HUDEP-2 (cell line): ENCODE data around the gene CDC42BPA.
"Not testable (repeated sequence)": the region's sequence is repeated elsewhere in the genome, so short reads cannot be mapped to it uniquely, and the experiment has no call there.

ENCODE experiments used
- DNase-seq, 76 experiments: peaks; one replicate each; lab custom pipeline; 2025; ENCODE audit not compliant: unreplicated experiment in 76 of 76; lab: John Stamatoyannopoulos, UW

Gene CDC42BPA, protein sequence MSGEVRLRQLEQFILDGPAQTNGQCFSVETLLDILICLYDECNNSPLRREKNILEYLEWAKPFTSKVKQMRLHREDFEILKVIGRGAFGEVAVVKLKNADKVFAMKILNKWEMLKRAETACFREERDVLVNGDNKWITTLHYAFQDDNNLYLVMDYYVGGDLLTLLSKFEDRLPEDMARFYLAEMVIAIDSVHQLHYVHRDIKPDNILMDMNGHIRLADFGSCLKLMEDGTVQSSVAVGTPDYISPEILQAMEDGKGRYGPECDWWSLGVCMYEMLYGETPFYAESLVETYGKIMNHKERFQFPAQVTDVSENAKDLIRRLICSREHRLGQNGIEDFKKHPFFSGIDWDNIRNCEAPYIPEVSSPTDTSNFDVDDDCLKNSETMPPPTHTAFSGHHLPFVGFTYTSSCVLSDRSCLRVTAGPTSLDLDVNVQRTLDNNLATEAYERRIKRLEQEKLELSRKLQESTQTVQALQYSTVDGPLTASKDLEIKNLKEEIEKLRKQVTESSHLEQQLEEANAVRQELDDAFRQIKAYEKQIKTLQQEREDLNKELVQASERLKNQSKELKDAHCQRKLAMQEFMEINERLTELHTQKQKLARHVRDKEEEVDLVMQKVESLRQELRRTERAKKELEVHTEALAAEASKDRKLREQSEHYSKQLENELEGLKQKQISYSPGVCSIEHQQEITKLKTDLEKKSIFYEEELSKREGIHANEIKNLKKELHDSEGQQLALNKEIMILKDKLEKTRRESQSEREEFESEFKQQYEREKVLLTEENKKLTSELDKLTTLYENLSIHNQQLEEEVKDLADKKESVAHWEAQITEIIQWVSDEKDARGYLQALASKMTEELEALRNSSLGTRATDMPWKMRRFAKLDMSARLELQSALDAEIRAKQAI (N-terminal part only)

DNA sequence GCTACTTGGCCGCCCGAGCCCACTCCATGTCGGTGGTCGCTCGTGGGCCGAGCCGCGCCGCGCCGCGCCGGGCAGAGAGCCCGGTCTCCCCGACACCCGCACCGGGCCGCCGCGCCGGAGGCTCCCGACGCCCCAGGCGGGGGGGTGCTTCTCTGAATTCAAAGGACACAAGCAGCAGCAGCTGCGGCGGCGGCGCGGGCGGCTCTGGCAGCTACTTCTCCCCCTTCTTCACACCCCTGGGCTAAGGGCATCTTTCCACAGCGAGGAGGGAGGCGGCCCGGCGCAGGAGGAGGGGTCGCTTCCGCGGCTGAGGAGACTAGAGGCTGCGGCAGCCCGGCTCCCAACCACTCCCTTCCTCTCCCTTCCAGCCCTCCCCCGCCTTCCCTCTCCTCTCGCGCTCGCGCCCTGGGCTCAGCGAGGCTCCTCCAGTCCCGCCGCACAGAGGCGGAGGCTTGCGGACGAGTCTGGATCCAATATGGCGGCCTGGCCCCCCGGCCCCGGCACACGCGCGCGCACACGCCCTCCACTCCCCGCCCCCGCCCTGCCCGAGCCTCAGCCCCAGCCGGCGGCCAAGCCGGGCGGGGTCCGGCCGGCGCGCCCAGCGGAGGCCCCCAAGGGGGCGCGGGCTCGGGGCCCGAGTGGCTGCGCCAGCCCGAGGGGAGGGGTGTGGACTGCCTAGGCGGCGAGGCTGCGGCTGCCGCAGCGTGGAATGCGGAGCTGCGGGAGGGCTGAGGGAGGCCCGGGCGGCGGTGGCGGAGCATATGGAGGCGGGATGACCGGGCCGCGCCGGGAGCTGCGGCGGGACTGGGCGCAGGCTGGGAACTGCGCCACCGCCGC is at the start of gene CDC42BPA:
Gene CDC42BPA (minus strand): TSS at position 477 of the 837 bp plus-strand sequence. CDS start 1,310 bp downstream, outside the sequence.
- DNase-seq, result peak in 72 of 76 experiments; percentile 22 to 82 (median 67)

DNA sequence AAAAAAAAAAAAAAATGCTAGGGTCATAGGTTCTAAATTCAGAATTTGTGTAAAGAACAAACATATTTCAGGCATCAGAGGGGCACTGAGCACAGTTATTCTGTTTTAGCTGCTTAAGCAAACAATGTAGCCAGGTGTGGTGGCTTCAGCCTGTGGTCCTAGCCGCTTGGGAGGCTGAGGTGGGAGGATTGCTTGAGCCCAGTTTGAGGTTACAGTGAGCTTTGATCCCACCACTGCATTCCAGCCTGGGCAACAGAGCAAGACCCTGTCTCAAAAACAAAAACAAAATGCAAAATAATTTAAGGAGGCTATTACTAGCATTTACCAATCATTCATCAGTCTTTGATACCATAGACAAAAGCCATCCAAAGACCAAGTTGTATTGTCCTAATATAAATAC is 49.7 kb upstream of the CDC42BPA start:
- no peak for DNase-seq

DNA sequence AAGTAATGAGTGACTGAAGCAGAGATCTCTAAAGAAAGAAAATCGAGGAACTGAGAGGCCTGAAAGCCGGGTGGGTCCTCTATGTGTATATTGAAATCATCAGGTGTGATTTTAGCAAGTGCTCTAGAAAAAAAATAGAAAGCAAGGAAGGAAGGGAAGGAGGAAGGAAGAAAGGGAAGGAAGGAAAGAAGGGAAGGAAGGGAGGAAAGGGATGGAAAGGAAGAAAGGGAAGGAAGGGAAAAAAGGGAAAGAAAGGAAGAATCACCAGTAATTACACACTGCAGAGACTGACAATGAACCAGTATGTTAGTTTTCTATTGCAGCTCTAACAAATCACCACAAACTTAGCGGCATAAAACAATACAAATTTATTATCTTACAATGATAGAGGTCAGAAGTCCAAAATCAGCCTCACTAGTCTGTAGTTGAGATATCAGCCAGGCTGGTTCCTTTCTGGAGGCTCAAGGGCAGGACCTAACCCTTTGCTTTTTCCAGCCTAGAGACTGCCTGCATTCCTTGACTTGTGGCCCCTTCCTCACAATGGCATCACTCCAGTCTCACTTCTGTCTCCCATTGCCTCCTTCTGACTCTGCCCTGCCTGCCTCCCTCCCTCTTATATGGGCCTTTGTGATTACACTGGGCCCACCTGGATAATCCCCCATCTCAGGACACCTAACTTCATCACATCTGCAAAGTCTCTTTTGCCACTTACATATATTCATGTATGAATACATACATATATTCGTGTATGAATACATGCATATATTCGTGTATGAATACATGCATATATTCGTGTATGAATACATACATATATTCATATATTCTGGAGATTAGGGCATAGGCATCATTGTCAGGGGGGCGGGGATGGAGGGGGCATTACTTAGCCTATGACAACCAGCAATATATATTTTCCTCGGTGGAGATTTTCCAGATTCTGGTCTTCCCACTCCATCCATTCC is 47.5 kb upstream of the CDC42BPA start:
- no peak for DNase-seq

DNA sequence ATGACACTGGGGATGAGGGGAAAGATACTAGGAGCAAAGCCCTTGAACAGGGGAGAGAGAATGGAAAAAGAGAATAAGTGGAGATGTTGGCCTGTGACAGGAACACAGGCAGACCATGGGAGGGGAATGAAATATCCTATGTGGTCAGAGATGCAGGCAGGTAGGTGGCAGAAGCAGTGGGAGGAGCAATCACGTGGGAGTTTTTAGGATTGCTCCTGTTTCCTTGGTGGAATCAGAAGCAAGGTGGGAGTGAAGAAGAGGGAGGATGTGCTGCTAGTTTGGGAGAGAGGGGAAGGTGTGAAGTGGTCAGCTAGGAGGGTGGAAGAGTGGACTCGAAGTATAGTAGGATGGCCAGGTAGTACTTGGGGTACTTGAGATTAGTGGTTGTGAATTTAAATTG is 46.4 kb upstream of the CDC42BPA start:
- DNase-seq, result no peak

DNA sequence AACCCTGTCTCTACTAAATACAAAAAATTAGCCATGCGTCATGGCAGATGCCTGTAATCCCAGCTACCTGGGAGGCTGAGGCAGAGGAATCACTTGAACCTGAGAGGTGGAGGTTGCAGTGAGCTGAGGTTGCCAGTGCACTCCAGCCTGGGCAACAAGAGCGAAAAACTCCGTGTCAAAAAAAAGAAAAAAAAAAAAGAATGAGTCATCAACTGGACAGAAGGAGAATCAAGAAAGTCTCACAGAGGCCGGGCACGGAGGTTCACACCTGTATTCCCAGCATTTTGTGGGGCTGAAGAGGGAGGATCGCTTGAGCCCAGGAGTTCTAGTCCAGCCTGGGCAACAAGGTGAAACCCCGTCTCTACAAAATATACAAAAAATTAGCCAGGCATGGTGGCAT is 45.5 kb upstream of the CDC42BPA start:
- DNase-seq, result no peak

DNA sequence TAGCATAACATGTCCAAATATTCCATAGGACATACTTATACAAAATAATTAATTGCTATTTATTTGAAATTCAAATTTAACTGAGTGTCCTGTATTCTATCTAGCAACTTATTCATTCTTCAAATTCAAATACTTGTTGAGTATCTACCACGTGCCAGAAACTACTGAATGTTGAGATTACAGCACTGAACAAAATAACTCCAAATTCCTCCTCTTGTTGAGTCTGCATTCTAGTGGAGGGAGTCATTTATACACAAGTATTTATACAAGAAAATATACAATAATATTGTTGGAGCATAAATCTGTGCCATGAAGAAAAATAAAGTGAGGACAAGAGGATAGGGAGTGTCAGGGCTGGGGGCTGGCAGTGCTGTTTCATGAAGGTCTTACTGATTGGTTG is 43.7 kb upstream of the CDC42BPA start:
- DNase-seq, result no peak

DNA sequence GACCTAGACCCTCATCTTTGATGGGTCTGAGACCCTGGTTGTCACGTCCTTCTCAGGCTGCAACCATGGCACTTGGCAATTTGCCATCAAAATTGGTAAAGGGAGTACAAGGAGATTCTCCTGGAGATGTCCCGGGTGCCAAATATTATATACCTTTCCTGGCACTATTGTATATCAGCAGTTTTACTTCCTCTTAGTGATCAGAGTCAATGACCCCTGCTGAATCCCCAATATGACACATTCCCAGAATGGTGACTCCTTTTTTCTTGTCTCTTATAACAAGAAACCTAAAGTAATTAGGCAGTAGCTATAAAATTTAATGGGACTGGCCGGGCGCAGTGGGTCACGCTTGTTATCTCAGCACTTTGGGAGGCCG is 39.6 kb upstream of the CDC42BPA start:
- DNase-seq, result peak in 1 of 76 experiments; percentile 5

DNA sequence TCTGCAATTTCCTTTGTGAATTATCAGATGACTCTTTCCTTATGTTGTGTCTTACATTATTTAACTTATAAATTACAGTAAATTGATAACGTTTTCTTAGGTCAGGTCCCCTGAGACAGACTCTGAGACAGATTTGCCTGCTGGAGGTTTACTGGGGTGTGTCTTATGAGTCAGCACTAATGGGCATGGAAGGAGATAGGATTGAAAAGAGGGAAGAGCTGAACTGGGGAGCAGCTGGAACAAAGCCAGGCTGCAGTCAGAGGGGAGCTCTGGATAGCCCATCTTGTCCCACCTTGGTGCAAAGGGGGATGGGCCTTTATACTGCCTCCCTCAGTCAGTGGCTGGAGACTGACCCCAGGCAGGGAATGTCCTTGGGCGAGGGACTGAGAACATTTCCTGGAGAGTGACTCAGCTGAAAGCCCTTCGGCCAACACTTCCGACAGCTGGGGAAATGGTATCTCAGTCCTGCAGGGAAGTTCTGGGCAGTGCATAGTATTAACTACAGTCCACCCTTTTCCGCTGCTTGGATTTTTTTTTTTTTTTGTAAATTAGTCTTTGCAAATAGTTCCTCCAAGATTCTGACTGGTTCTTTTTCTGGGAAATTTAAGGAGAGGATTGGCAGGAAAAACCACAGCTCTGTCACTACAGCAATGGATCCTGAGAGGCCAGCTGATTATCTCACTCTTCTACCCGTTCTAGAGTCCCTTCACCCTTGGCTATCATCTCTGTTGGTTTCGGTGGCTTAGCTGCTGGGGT is 39.1 kb upstream of the CDC42BPA start:
- DNase-seq, result peak in 7 of 76 experiments; percentile 14 to 59 (median 17)

DNA sequence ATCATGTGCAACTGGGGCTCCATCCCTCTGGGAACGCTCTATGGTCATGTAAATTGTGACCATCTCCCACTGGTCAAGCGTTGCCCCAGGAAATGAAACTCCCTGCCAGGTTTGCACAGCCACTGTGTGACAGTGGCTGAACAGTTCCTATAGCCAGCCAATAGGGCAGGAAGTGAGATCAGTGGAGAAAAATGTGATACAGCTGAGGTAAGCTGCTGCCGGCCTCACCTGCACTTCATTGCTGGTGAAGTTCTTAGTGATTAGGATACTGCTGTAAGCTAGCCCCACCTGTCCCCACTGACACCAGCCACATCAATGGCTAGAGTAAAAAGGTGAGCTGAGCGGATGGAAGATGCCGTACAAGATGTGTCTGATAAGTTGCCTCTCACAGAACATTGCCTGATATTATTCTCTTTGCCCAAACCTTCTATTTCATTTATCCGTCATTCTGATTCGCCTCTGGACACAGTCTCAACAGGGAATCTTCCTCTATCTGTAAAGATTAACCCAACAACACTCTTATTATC is 38.4 kb upstream of the CDC42BPA start:
- no peak for DNase-seq

DNA sequence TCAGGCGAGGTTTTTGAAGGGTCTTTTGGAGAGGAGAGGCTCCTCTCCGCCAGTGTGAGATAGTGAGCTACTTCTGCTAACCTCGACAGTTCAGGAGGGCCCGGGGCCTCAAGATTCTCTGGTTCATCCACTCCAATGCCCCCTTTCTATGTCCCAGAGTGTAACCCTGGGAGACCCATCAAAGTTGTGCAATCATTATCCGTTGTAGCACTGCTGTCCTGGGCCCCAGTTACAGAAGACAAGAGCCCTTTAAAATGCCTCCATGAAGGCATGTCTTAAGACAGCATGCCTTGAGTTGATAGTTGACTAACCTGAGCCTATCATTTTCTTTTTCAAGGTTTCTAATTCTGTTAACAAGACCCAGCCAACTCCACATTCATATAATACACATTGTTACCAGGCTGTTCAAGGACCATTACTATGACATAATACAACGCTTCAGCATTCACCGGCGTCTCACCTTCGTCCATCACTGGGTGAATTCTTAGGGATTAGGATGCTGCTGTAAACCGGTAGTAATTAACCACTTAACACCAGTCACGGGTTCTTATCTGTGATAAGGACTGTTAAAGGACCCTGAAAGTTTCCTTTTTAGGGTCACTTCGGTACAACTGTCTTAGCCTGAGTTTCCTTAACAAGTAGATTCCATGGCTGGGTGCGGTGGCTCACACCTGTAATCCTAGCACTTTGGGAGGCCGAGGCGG is 37.4 kb upstream of the CDC42BPA start:
- no peak for DNase-seq

DNA sequence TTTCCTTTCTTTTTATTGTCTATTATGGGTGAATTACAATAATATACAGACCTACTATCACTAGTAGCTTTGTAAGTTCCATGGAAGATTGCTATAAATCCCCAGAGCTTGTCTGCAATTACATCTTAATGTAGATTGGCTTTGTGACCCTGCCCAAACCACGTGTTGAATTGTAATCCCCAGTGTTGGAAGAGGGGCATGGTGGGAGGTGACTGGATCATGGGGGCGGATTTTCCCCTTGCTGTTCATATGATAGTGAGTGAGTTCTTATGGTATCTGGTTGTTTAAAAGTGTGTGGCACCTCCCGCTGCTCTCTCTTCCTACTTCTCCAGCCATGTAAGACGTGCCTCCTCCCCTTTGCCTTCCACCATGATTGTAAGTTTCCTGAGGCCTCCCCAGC is 34.9 kb upstream of the CDC42BPA start:
- no peak for DNase-seq

DNA sequence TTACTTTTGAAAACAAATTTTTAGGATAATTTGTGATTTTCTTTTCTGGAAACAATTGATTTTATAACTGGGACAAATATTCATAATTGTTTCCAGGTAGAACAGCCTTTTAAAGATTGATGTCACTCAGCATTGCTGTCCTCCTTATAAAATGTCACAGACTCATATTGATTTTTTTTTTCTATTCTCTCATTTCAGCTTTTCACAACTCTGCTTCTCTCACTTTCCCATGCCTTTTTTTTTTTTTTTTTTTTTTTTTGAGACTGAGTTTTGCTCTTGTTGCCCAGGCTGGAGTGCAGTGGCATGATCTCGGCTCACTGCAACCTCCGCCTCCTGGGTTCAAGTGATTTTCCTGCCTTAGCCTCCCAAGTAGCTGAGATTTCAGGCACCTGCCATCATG is 33.9 kb upstream of the CDC42BPA start:
- DNase-seq, result not testable (repeated sequence)

DNA sequence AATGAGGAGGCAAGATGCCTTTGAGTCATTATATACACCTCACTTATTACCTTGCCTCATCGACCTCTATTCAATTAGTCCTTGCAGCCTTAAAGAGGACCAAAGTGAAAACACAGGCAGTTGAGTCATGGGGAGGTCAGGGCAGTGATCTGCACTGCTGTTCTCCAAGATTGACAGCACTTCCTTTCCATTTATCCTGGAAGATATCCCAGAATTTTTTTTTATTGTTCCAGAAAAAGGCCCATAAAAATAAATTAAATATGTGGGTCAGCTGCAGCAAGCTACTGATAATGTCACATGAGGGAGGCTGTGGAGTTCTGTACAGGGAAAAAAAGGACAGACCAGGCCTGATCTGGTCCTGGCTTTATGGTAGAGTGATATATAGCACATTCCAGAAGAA is 33.2 kb upstream of the CDC42BPA start:
- no peak for DNase-seq

DNA sequence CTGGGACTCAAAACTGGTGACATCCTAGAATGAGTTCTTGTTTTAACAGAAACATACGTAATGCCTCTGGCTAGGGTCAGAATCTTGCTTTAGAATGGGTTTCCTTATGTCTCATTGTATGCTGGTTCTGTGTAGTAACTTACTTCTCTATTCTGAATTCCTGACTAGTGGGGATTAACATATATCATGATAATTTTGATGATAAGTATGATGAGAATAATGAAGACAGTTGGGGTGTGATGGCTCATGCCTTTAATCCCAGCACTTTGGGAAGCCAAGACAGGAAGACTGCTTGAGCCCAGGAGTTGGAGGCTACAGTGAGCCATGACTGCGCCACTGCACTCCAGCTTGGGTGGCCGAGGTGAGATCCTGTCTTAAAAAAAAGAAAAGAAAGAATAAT is 31.7 kb upstream of the CDC42BPA start:
- no peak for DNase-seq

DNA sequence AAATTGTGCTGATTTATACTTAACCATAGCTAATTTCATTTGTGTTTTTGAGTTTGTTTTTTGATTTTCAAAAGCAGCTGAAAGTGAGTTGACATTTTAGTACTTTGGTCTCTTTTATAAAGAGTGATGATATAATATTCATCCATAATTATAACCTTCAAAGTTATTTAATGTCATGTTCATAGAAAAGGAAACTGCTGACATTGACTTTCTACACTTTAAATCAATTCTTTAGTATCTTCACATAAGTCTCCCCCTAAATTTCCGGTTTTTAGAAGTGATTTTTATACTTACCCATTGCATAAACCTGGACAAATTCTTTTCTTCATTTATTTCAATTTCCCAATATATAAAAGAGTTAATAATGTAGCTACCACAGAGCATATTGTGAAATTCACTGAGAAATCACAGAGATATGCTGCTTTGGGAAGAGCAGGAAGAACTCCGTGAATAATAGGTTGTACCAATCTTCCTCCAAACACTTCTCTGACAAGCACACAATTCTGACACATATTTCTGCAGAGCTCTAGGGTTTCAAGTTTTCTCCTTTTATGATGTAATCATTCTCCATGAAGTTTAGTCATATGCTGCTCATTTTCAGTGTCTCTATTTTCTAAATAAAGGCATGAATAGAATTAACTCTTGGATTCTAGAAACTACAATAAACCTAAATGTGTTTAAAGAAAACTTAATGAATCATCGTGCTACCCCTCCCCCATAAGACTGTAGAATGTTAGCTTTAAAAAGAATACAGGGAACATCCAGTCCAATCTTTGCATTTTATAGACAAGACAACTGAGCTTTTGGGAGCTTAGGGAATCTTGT is 25.6 kb upstream of the CDC42BPA start:
- DNase-seq, result no peak

DNA sequence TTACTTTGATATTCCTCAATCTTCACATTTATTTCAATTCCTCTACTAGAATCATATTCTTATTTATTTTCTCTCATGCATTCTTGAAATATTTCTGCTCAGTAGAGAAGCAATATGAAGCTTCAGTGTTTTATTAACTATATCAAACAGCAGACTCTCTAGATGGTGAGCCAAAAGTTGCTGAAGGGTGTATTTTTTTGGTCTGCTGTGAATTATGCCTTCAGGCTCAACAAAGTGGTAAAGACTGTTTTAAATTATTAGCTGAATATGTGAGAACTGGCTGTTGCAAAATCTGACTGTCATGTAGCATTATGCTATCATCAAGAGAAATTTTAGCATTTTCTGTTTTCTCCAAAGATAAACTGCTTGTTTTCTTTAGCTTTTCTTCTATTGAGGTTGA is 24.9 kb upstream of the CDC42BPA start:
- no peak for DNase-seq

DNA sequence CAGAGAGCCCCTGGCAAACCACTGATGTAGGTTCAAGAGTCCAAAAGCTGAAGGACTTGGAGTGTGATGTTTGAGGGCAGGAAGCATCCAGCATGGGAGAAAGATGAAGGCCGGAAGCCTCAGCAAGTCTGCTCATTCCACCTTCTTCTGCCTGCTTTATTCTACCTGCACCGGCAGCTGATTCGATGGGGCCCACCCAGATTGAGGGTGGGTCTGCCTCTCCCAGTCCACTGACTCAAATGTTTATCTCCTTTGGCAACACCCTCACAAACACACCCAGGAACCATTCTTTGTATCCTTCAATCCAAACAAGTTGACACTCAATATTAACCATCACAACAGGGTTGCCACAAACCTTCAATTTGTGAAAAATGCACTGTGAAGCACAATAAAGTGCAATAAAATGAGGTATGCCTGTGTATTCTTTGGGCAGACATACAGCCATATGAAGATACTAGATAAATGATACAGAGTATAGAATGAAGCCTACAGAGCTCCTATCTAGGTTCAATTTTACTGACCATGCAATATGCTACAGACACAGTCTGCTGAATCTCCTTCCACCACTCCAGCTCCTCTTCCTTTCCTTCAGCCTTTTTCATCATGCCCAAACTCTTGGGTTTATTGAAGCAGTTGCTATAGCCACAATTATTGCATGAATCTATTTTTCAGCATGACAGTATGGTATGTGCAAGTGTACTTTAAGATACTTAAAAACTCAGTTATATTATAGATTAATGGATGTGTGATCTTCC is 24.0 kb upstream of the CDC42BPA start:
- DNase-seq, result no peak
